Endothelial cell of umbilical vein (primary cell): ENCODE data around the gene ZNF354C.

Source experiments
- EZH2 ChIP-seq: IDR thresholded peaks from 2 replicates; pipeline ENCODE4 v1.6.1; 2012; ENCODE audit warnings: borderline replicate concordance, low read depth, mild to moderate bottlenecking, moderate library complexity, low read length, inconsistent platforms; ENCODE audit not compliant: severe bottlenecking
- FOS ChIP-seq: IDR thresholded peaks from 2 replicates; pipeline ENCODE4 v1.6.1; 2011; ENCODE audit warnings: mild to moderate bottlenecking, low read length, moderate library complexity, borderline replicate concordance; ENCODE audit not compliant: insufficient read depth
- GATA2 ChIP-seq: IDR thresholded peaks from 2 replicates; pipeline ENCODE4 v1.7.0; 2011; ENCODE audit warnings: low read depth, mild to moderate bottlenecking, moderate library complexity, mixed read lengths, low read length; ENCODE audit not compliant: insufficient read length, insufficient read depth
- MYC ChIP-seq: IDR thresholded peaks from one replicate; pipeline ENCODE4 v1.6.1; 2011; ENCODE audit warnings: mild to moderate bottlenecking, low read depth, low read length
- POLR2A ChIP-seq: IDR thresholded peaks from 2 replicates; pipeline ENCODE4 v1.6.1; 2012; ENCODE audit warnings: low read depth, mild to moderate bottlenecking, control low read depth, low read length
- POLR2AphosphoS5 ChIP-seq: IDR thresholded peaks from 2 replicates; pipeline ENCODE4 v1.6.1; 2012; ENCODE audit warnings: low read depth, mild to moderate bottlenecking, control low read depth, low read length, moderate library complexity; ENCODE audit not compliant: insufficient read depth
- TF ChIP-seq, protein P1 (sequence below), 2 donors: IDR thresholded peaks; 1 replicate in 1 of 2; 2 replicates in 1 of 2; pipeline ENCODE4 v1.5.1; 2011; ENCODE audit warnings: low read length in 2 of 2, mild to moderate bottlenecking in 2 of 2, moderate library complexity in 2 of 2, control low read depth in 1 of 2, inconsistent platforms in 1 of 2, low read depth in 1 of 2; ENCODE audit not compliant: insufficient read depth in 1 of 2; ENCODE audit errors: extremely low read depth in 1 of 2
- TF ChIP-seq, protein P2 (sequence below): IDR thresholded peaks from 2 replicates; pipeline ENCODE4 v1.6.1; 2011; ENCODE audit not compliant: insufficient read depth, insufficient read length

DNA sequence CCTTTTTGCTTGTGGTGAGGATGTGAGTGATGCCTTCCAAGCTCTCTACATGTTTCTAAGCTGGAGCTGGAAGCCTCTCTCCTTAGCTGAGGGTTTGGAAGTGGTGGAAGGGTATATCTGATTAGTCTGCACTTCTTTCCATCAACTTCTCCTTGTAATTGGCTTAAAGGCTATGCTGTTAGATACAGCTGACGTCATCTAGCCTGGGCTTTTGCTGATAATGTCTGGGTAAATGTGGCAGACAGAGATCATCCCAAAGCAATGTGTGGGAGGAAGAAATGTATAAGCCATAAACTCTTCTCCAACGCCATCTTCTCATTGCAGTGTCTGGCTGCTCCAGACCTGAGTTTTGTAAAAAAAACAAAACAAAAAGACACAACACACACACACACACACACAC, 29.3 kb downstream of the ZNF354C start:
- TF ChIP-seq POLR2AphosphoS5 (no peak), EZH2 (no peak), POLR2A (no peak), FOS (no peak), GATA2 (no peak), MYC (no peak)
- TF ChIP-seq, protein P1, sequence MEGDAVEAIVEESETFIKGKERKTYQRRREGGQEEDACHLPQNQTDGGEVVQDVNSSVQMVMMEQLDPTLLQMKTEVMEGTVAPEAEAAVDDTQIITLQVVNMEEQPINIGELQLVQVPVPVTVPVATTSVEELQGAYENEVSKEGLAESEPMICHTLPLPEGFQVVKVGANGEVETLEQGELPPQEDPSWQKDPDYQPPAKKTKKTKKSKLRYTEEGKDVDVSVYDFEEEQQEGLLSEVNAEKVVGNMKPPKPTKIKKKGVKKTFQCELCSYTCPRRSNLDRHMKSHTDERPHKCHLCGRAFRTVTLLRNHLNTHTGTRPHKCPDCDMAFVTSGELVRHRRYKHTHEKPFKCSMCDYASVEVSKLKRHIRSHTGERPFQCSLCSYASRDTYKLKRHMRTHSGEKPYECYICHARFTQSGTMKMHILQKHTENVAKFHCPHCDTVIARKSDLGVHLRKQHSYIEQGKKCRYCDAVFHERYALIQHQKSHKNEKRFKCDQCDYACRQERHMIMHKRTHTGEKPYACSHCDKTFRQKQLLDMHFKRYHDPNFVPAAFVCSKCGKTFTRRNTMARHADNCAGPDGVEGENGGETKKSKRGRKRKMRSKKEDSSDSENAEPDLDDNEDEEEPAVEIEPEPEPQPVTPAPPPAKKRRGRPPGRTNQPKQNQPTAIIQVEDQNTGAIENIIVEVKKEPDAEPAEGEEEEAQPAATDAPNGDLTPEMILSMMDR (IDR thresholded peaks at IDR 0.05; ENCODE audit: extremely low read depth in 1 of 2, insufficient read depth in 1 of 2, low read depth in 1 of 2, low read length in 2 of 2): no peak
- TF ChIP-seq, protein P2, sequence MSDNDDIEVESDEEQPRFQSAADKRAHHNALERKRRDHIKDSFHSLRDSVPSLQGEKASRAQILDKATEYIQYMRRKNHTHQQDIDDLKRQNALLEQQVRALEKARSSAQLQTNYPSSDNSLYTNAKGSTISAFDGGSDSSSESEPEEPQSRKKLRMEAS: no peak
